ENCODE measurements around the gene SOX1.

DNA sequence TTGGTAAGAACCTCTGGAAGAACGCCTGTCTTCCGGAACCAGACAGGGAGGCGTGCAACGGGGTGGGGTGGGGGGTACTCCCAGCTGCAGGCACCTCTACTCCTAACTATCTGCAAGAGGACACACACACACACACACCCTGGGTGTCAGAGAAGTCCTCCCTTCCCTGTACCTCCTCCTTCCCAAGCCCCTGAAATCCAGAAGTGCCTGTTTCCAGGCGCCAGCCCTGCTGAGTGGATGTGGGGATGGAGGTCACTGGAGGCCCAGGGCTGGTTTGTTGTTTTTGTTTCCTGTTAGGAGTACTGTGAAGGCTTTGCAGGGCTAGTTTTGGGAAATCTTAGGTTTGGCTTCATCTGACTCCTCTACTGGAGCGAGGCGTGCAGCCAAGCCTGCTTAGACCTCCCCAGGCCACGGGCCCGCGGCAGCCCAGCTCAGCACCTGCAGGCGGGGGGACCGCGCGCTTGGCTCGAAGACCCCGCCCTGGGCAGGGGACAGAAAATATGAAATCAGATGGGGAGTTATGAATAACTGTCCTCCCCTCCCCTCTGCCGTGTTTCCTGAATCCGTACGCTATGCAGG is 36.4 kb downstream of the SOX1 start:
- no peak for TF ChIP-seq POLR2AphosphoS5 (IDR thresholded peaks at IDR 0.05; ENCODE audit: low read depth, low read length)
- TF ChIP-seq, protein P1, sequence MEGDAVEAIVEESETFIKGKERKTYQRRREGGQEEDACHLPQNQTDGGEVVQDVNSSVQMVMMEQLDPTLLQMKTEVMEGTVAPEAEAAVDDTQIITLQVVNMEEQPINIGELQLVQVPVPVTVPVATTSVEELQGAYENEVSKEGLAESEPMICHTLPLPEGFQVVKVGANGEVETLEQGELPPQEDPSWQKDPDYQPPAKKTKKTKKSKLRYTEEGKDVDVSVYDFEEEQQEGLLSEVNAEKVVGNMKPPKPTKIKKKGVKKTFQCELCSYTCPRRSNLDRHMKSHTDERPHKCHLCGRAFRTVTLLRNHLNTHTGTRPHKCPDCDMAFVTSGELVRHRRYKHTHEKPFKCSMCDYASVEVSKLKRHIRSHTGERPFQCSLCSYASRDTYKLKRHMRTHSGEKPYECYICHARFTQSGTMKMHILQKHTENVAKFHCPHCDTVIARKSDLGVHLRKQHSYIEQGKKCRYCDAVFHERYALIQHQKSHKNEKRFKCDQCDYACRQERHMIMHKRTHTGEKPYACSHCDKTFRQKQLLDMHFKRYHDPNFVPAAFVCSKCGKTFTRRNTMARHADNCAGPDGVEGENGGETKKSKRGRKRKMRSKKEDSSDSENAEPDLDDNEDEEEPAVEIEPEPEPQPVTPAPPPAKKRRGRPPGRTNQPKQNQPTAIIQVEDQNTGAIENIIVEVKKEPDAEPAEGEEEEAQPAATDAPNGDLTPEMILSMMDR (IDR thresholded peaks at IDR 0.05), result no peak
- TF ChIP-seq, protein P2, sequence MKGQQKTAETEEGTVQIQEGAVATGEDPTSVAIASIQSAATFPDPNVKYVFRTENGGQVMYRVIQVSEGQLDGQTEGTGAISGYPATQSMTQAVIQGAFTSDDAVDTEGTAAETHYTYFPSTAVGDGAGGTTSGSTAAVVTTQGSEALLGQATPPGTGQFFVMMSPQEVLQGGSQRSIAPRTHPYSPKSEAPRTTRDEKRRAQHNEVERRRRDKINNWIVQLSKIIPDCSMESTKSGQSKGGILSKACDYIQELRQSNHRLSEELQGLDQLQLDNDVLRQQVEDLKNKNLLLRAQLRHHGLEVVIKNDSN (IDR thresholded peaks at IDR 0.05; ENCODE audit: borderline replicate concordance, low read depth), result no peak
- no peak for TF ChIP-seq FOXJ3 (CRISPR knock-in tag; IDR thresholded peaks at IDR 0.05)
- no peak for TF ChIP-seq MXI1 (IDR thresholded peaks at IDR 0.05; ENCODE audit: low read depth, low read length)
- TF ChIP-seq SMC3 (IDR thresholded peaks at IDR 0.05; ENCODE audit: low read depth, low read length), result no peak
